H1 (cell line): ENCODE measurements around the gene GALNT4. TPM values are rescaled to one million over a fixed set of nuclear protein-coding genes. Genes with fewer than 3 reads are reported as not detected.

ENCODE experiments used
- CTCF ChIA-PET: fragments of 300-600 bp; sonication (Branson Sonifier 250); formaldehyde crosslinking; loops from one replicate; lab custom pipeline; 2021; ENCODE audit not compliant: partially characterized antibody; lab: Charles Lee
- POLR2A ChIA-PET: fragments of 300-600 bp; sonication (Branson Sonifier 250); formaldehyde crosslinking; loops from one replicate; lab custom pipeline; 2021; ENCODE audit warnings: inconsistent platforms; ENCODE audit not compliant: partially characterized antibody; lab: Charles Lee
- DNase-seq, 2 experiments: peaks; one replicate each; pipeline versions ENCODE4 v3.0.0 to v3.0.0-alpha.2; 2010 to 2022; ENCODE audit warnings: low spot score in 2 of 2, low read depth in 1 of 2, mixed read lengths in 1 of 2
- FAIRE-seq: peaks from 2 replicates; lab custom pipeline; 2011; peaks lifted over from hg19 to GRCh38; lab: Jason Lieb, UNC
- H2AFZ ChIP-seq: 2 replicates; pipeline ENCODE4 v1.8.1; 2012; ENCODE audit warnings: low read length, inconsistent platforms
- H2AK5ac ChIP-seq: 2 replicates; pipeline ENCODE4 v1.6.1; 2013; ENCODE audit warnings: low read depth, low read length
- H2BK120ac ChIP-seq: replicated peaks from 2 replicates; pipeline ENCODE3; 2013; ENCODE audit warnings: low read depth, low read length, inconsistent platforms
- H2BK12ac ChIP-seq: 2 replicates; pipeline ENCODE4 v1.6.1; 2013; ENCODE audit warnings: low read depth, low read length
- H2BK15ac ChIP-seq: 2 replicates; pipeline ENCODE4 v1.6.1; 2013; ENCODE audit warnings: low read length
- H2BK20ac ChIP-seq: 2 replicates; pipeline ENCODE4 v1.6.1; 2013; ENCODE audit warnings: low read length
- H2BK5ac ChIP-seq: 2 replicates; pipeline ENCODE4 v1.6.1; 2013; ENCODE audit warnings: low read depth, low read length
- H3K14ac ChIP-seq: 2 replicates; pipeline ENCODE4 v1.6.1; 2013; ENCODE audit warnings: inconsistent platforms; ENCODE audit not compliant: insufficient read length
- H3K18ac ChIP-seq: 2 replicates; pipeline ENCODE4 v1.6.1; 2013; ENCODE audit warnings: low read length; ENCODE audit errors: extremely low read depth
- H3K23ac ChIP-seq: 2 replicates; pipeline ENCODE4 v1.6.1; 2013; ENCODE audit warnings: inconsistent platforms; ENCODE audit not compliant: insufficient read length
- H3K23me2 ChIP-seq: 2 replicates; pipeline ENCODE4 v1.6.1; 2013; ENCODE audit warnings: low read depth, low read length
- H3K27ac ChIP-seq: 2 replicates; pipeline ENCODE4 v1.6.1; 2011; ENCODE audit warnings: low read depth, low read length, inconsistent platforms
- H3K27me3 ChIP-seq, 4 experiments: replicated peaks in 1 of 4; 1 replicate in 1 of 4; 2 replicates in 3 of 4; pipeline versions ENCODE4 v1.6.1 to v1.8.1; 2011 to 2013; ENCODE audit warnings: low read length in 3 of 4, mild to moderate bottlenecking in 3 of 4, inconsistent platforms in 2 of 4, mixed read lengths in 2 of 4, moderate library complexity in 1 of 4; ENCODE audit not compliant: control insufficient read depth in 3 of 4, insufficient read depth in 3 of 4; ENCODE audit errors: extremely low read depth in 1 of 4
- H3K36me3 ChIP-seq, 4 experiments: 2 replicates each; pipeline versions ENCODE4 v1.6.1 to v1.8.1; 2011 to 2013; ENCODE audit warnings: mild to moderate bottlenecking in 4 of 4, low read length in 3 of 4, moderate library complexity in 2 of 4, control low read depth in 1 of 4, inconsistent platforms in 1 of 4; ENCODE audit not compliant: insufficient read depth in 4 of 4, control insufficient read depth in 2 of 4
- H3K4ac ChIP-seq: replicated peaks from 2 replicates; pipeline ENCODE3; 2013; ENCODE audit warnings: low read length, low read depth, mixed read lengths, inconsistent platforms; ENCODE audit not compliant: insufficient read length
- H3K4me1 ChIP-seq, 4 experiments: replicated peaks in 1 of 4; 1 replicate in 1 of 4; 2 replicates in 3 of 4; pipeline versions ENCODE4 v1.6.1 to v1.8.1; 2011 to 2013; ENCODE audit warnings: low read length in 3 of 4, inconsistent platforms in 2 of 4, mixed read lengths in 1 of 4; ENCODE audit not compliant: insufficient read depth in 4 of 4, control insufficient read depth in 3 of 4
- H3K4me2 ChIP-seq, 2 experiments: 2 replicates each; pipeline versions ENCODE4 v1.6.1 to v1.8.1; 2011 to 2013; ENCODE audit warnings: low read depth in 2 of 2, low read length in 2 of 2, control low read depth in 1 of 2, inconsistent platforms in 1 of 2, mild to moderate bottlenecking in 1 of 2; ENCODE audit not compliant: insufficient read depth in 1 of 2
- H3K4me3 ChIP-seq, 4 experiments: fragments of 200-600, 300-600 bp in 1 of 4; sonication (generic), shearing (Covaris generic), sonication (Bioruptor Twin) in 1 of 4; 2 replicates each; pipeline versions ENCODE4 v1.5.1 to v1.8.1; 2011 to 2016; ENCODE audit warnings: low read length in 4 of 4, low read depth in 3 of 4, control low read depth in 2 of 4, inconsistent platforms in 2 of 4, mild to moderate bottlenecking in 2 of 4, mixed read lengths in 1 of 4, moderate library complexity in 1 of 4; ENCODE audit not compliant: insufficient read depth in 2 of 4; ENCODE audit errors: extremely low read depth in 1 of 4
- H3K56ac ChIP-seq: replicated peaks from 2 replicates; pipeline ENCODE3; 2013; ENCODE audit warnings: low read depth, mild to moderate bottlenecking, mixed read lengths, low read length, inconsistent platforms; ENCODE audit not compliant: insufficient read length
- H3K79me1 ChIP-seq: 2 replicates; pipeline ENCODE4 v1.6.1; 2013; ENCODE audit warnings: low read depth, low read length, control low read depth
- H3K79me2 ChIP-seq, 2 experiments: 2 replicates each; pipeline versions ENCODE4 v1.6.1 to v1.8.1; 2012 to 2013; ENCODE audit warnings: low read length in 2 of 2, mild to moderate bottlenecking in 2 of 2, inconsistent platforms in 1 of 2; ENCODE audit not compliant: insufficient read depth in 2 of 2, control insufficient read depth in 1 of 2
- H3K9ac ChIP-seq, 4 experiments: replicated peaks in 1 of 4; 1 replicate in 1 of 4; 2 replicates in 3 of 4; pipeline versions ENCODE4 v1.6.1 to v1.8.1; 2011 to 2013; ENCODE audit warnings: low read depth in 3 of 4, low read length in 3 of 4, control low read depth in 2 of 4, mild to moderate bottlenecking in 2 of 4, moderate library complexity in 2 of 4, inconsistent platforms in 1 of 4; ENCODE audit errors: extremely low read depth in 1 of 4
- H3K9me3 ChIP-seq, 2 experiments: 2 replicates each; pipeline versions ENCODE4 v1.6.1 to v1.8.1; 2012 to 2013; ENCODE audit warnings: mild to moderate bottlenecking in 2 of 2, moderate library complexity in 2 of 2, control low read depth in 1 of 2, inconsistent platforms in 1 of 2, low read depth in 1 of 2, low read length in 1 of 2, mixed read lengths in 1 of 2; ENCODE audit not compliant: insufficient read depth in 2 of 2
- H4K20me1 ChIP-seq, 2 experiments: replicated peaks in 1 of 2; 2 replicates each; pipeline versions ENCODE3 to v1.8.1; 2011 to 2013; ENCODE audit warnings: inconsistent platforms in 2 of 2, low read length in 2 of 2, mild to moderate bottlenecking in 1 of 2; ENCODE audit not compliant: insufficient read depth in 2 of 2, control insufficient read depth in 1 of 2
- H4K5ac ChIP-seq: 2 replicates; pipeline ENCODE4 v1.6.1; 2013; ENCODE audit warnings: low read length, low read depth, mixed read lengths, inconsistent platforms; ENCODE audit not compliant: insufficient read length
- H4K8ac ChIP-seq: 2 replicates; pipeline ENCODE4 v1.8.0; 2013; ENCODE audit warnings: mild to moderate bottlenecking, moderate library complexity, low read length, inconsistent platforms; ENCODE audit not compliant: insufficient read depth; ENCODE audit errors: extremely low read depth
- H4K91ac ChIP-seq: replicated peaks from 2 replicates; pipeline ENCODE3; 2013; ENCODE audit warnings: low read length, mixed read lengths, inconsistent platforms; ENCODE audit not compliant: insufficient read length
- CTBP2 ChIP-seq: IDR thresholded peaks from 2 replicates; pipeline ENCODE4 v1.7.0; 2011; ENCODE audit warnings: borderline replicate concordance, mild to moderate bottlenecking, moderate library complexity, mixed read lengths, low read length; ENCODE audit not compliant: insufficient read depth, insufficient read length
- RAD21 ChIP-seq, 2 experiments: IDR thresholded peaks in 1 of 2; conservative IDR thresholded peaks in 1 of 2; 2 replicates each; pipeline ENCODE4 v1.6.1; 2011; ENCODE audit warnings: low read depth in 2 of 2, low read length in 2 of 2, improper control_type of control experiment in 1 of 2, inconsistent platforms in 1 of 2, mild to moderate bottlenecking in 1 of 2, moderate library complexity in 1 of 2
- SP1 ChIP-seq: IDR thresholded peaks from 2 replicates; pipeline ENCODE4 v1.6.1; 2011; ENCODE audit warnings: low read depth, low read length
- YY1 ChIP-seq: IDR thresholded peaks from 2 replicates; pipeline ENCODE4 v1.6.1; 2011; ENCODE audit warnings: low read depth, mild to moderate bottlenecking, low read length
- WGBS, 2 experiments: shearing (Covaris generic) in 1 of 2; methylation state at CpG; one replicate each; pipeline versions ENCODE4 v1.1.6 to v1.1.7; 2013 to 2015; ENCODE audit warnings: low lambda C conversion rate in 2 of 2, mixed read lengths in 2 of 2, inconsistent platforms in 1 of 2, low coverage in 1 of 2, missing lambda C conversion rate in 1 of 2; ENCODE audit not compliant: insufficient replicate concordance in 2 of 2, insufficient coverage in 1 of 2, insufficient read length in 1 of 2; ENCODE audit errors: extremely low coverage in 1 of 2, missing lambda C conversion rate in 1 of 2; 5-methylcytosine and 5-hydroxymethylcytosine counted together
- polyA plus RNA-seq, 7 experiments: library from polyadenylated mRNA; depleted of rRNA in 3 of 7; stranded (reverse) in 5 of 7; unstranded in 2 of 7; fragments of >200 nt in 5 of 7; fragments of 200-250 nt in 2 of 7; gene quantifications; 1 replicate in 5 of 7; 2 replicates in 1 of 7; 4 replicates in 1 of 7; pipeline versions ENCODE4 v1.2.1 to v1.2.3, GENCODE V29; 2011 to 2013; ENCODE audit warnings: missing spikeins in 2 of 7, mixed read lengths in 2 of 7
- total RNA-seq: library from RNA; stranded (reverse); fragmentation: NEBNext Ultra II Directional; extraction: Animal tissue kit (Norgen Biotek cat#: 25700); gene quantifications from 2 replicates; pipeline ENCODE4 v1.2.1, GENCODE V29; 2021
- TF ChIP-seq, protein P1 (sequence below), 3 experiments: IDR thresholded peaks; 1 replicate in 2 of 3; 2 replicates in 1 of 3; pipeline versions ENCODE4 v1.5.1 to v1.6.1; 2011; ENCODE audit warnings: low read length in 3 of 3, mild to moderate bottlenecking in 3 of 3, inconsistent platforms in 2 of 3, low read depth in 1 of 3, moderate library complexity in 1 of 3; ENCODE audit not compliant: insufficient read depth in 1 of 3; ENCODE audit errors: control extremely low read depth in 1 of 3

GALNT4 gene
- total and polyA plus RNA-seq, 2 of the 8 experiments (the other 6 are each of a cell fraction or from before 2014, with no cell fraction given): 0.45 to 3.3 TPM

- Histone ChIP-seq H2BK12ac (no peak overlapping the region), H3K27me3 (no peaks in the 10 kb centered on the region), H4K8ac (no peak overlapping the region), H2AK5ac (no peak overlapping the region), H2AFZ (no peak overlapping the region), H3K23ac (no peak overlapping the region), H4K5ac (no peak overlapping the region), H3K56ac (no peak overlapping the region), H3K9me3 (no peaks in the 10 kb centered on the region), H3K23me2 (no peaks in the 10 kb centered on the region), H3K4me2 (no peak overlapping the region), H2BK120ac (no peak overlapping the region), H3K36me3 (no peaks in the 10 kb centered on the region), H2BK15ac (no peak overlapping the region), H3K9ac (no peak overlapping the region), H3K79me1 (no peaks in the 10 kb centered on the region), H2BK20ac (no peak overlapping the region), H4K20me1 (no peaks in the 10 kb centered on the region), H3K79me2 (no peaks in the 10 kb centered on the region), H4K91ac (no peak overlapping the region), H2BK5ac (no peak overlapping the region), H3K27ac (no peak overlapping the region), H3K4me3 (no peak overlapping the region), H3K14ac (no peak overlapping the region), H3K4me1 (no peaks in the 10 kb centered on the region; a peak in 1 of 7 replicates), H3K4ac (no peak overlapping the region), H3K18ac (no peak overlapping the region)
- CTCF ChIA-PET: interaction anchor here (0.6 to 2.8 kb wide), 33 partner anchors 9 to 1404 kb away, joined by 3 to 12 read pairs (median 3); no protein-coding TSS in a partner anchor
- WGBS, 2 experiments: 28% methylated on average over 6 of the region's 6 CpGs; no CpG with 5 or more reads in 1 of the 2 experiments
- peak; percentile 78 for FAIRE-seq
- POLR2A ChIA-PET: no interaction called here
- TF ChIP-seq SP1 (0 out of 2 replicates have a peak, but pooled peaks have one; percentile 26), CTBP2 (no peak), RAD21 (IDR thresholded peaks at IDR 0.05 in 1 of 2, conservative IDR thresholded peaks at IDR 0.05 in 1 of 2; ENCODE audit: low read depth in 2 of 2, low read length in 2 of 2) (peak; percentile 96 to 97), YY1 (0 out of 2 replicates have a peak, but pooled peaks have one; percentile 27)
- TF ChIP-seq, protein P1, sequence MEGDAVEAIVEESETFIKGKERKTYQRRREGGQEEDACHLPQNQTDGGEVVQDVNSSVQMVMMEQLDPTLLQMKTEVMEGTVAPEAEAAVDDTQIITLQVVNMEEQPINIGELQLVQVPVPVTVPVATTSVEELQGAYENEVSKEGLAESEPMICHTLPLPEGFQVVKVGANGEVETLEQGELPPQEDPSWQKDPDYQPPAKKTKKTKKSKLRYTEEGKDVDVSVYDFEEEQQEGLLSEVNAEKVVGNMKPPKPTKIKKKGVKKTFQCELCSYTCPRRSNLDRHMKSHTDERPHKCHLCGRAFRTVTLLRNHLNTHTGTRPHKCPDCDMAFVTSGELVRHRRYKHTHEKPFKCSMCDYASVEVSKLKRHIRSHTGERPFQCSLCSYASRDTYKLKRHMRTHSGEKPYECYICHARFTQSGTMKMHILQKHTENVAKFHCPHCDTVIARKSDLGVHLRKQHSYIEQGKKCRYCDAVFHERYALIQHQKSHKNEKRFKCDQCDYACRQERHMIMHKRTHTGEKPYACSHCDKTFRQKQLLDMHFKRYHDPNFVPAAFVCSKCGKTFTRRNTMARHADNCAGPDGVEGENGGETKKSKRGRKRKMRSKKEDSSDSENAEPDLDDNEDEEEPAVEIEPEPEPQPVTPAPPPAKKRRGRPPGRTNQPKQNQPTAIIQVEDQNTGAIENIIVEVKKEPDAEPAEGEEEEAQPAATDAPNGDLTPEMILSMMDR (IDR thresholded peaks at IDR 0.05; ENCODE audit: control extremely low read depth in 1 of 3, insufficient read depth in 1 of 3, low read depth in 1 of 3, low read length in 3 of 3): peak; percentile 65 to 90 (median 77)
- DNase-seq: peak; percentile 53 to 79
Measured at GRCh38 chr12:89542912-89543592, 18.5 kb upstream of the GALNT4 start.
